ENCODE results near the gene RHBG. TPM values are rescaled to one million over a fixed set of nuclear protein-coding genes. Genes with fewer than 3 reads are reported as not detected.
A peak's percentile ranks its signal among the peaks of the same experiment; 100 is the strongest.
"Not testable (repeated sequence)": the region's sequence is repeated elsewhere in the genome, so short reads cannot be mapped to it uniquely, and the experiment has no call there.

The RHBG gene
- total RNA-seq (under 1 TPM in 1 of 9 donors, not detected in 8; 0.29 TPM), polyA plus RNA-seq (not detected)
- long read RNA-seq, donor 1: 0 reads
- long read RNA-seq, donor 2: 0 reads
- long read RNA-seq, donor 3: 0 reads

- 10 to 22% (median 11%) methylated on average over 23 to 48 of the region's 48 CpGs for WGBS, 4 donors
- Histone ChIP-seq H3K4me3 (peak within 1 kb of the TSS in 11 of 12 donors; percentile 3 to 49 (median 41)), H3K27me3 (peaks cover 5 to 39% (median 8%) of the 10 kb centered on the region in 9 donors), H3K27ac (no peak within 1 kb of the TSS), H3K36me3 (no peaks in the 10 kb centered on the region), H3K4me1 (peaks cover 0 to 19% (median 7%) of the 10 kb centered on the region in 12 donors), H3K9me3 (no peaks in the 10 kb centered on the region)
- ATAC-seq: peak; percentile 14 to 51 (median 37)
- TF ChIP-seq CTCF (IDR thresholded peaks at IDR 0.05): no peak
- no peak for TF ChIP-seq POLR2A (IDR thresholded peaks at IDR 0.05)
- DNase-seq: peak in 4 of 5 donors; percentile 16 to 41 (median 29)
- intact Hi-C loops (cut with DNase I): no loop called here
Measured at GRCh38 chr1:156368889-156369684, at the start of gene RHBG. Gene RHBG, plus strand, starts transcription at chr1:156369211. Its CDS starts 39 bp downstream, at chr1:156369250.

GRCh38 chr1:156319664-156320063, 49.3 kb upstream of the RHBG start:
- Histone ChIP-seq H3K27me3 (no peaks in the 10 kb centered on the region), H3K36me3 (peaks cover 8 to 100% (median 100%) of the 10 kb centered on the region in 9 donors), H3K4me3 (no peak overlapping the region), H3K9me3 (no peaks in the 10 kb centered on the region), H3K27ac (no peak overlapping the region), H3K4me1 (no peaks in the 10 kb centered on the region)
- ATAC-seq (no peak), DNase-seq (no peak)
- no peak for TF ChIP-seq POLR2A (IDR thresholded peaks at IDR 0.05)
- peak; percentile 23 to 62 (median 46) for TF ChIP-seq CTCF (IDR thresholded peaks at IDR 0.05)
- WGBS, 4 donors: 80 to 85% (median 84%) methylated on average over 1 of the region's 1 CpG
- intact Hi-C loops (cut with DNase I): loop anchor here in 5 of 10 donors (5.0 to 10.0 kb wide), 5 partner anchors 65 to 405 kb away; partner anchors contain the start of genes BGLAP (in 1 of the 5), PAQR6 (in 1 of the 5) and RIT1 (in 1 of the 5)

- no peak for DNase-seq
- Histone ChIP-seq H3K27ac (no peak overlapping the region), H3K27me3 (no peaks in the 10 kb centered on the region), H3K4me3 (no peak overlapping the region), H3K4me1 (no peaks in the 10 kb centered on the region), H3K36me3 (peaks cover 8 to 100% (median 100%) of the 10 kb centered on the region in 9 donors), H3K9me3 (no peaks in the 10 kb centered on the region)
- intact Hi-C loops (cut with DNase I): no loop called here
- ATAC-seq: no peak
- 81 to 86% (median 84%) methylated on average over 3 of the region's 3 CpGs for WGBS, 4 donors
- TF ChIP-seq CTCF (IDR thresholded peaks at IDR 0.05) (no peak), POLR2A (IDR thresholded peaks at IDR 0.05) (no peak)
Measured at GRCh38 chr1:156320560-156320959, 48.5 kb upstream of the RHBG start.

- 92 to 98% (median 95%) methylated on average over 9 of the region's 9 CpGs for WGBS, 4 donors
- intact Hi-C loops (cut with DNase I): not testable (repeated sequence)
Measured at GRCh38 chr1:156323179-156323578, 45.8 kb upstream of the RHBG start.

More at GRCh38 chr1:156323179-156323578, 45.8 kb upstream of the RHBG start:
- DNase-seq, H3K27ac ChIP-seq, H3K9me3 ChIP-seq, H3K4me1 ChIP-seq, H3K4me3 ChIP-seq, H3K27me3 ChIP-seq, ATAC-seq: not testable (repeated sequence)
- peaks cover 8 to 89% (median 85%) of the 10 kb centered on the region in 9 donors for H3K36me3 ChIP-seq
